Neural cell (in vitro differentiated cells): ENCODE data around the gene TCF12.

Experiments
- CTCF ChIP-seq: fragments of 450-650 bp; IDR thresholded peaks from 2 replicates; pipeline ENCODE4 v1.5.1; 2014; ENCODE audit warnings: antibody characterized with exemption, mild to moderate bottlenecking, moderate library complexity; ENCODE audit not compliant: poor library complexity, severe bottlenecking
- EP300 ChIP-seq: fragments of 450-650 bp; conservative IDR thresholded peaks from 2 replicates; pipeline ENCODE4 v1.6.1; 2014; ENCODE audit warnings: antibody characterized with exemption, mild to moderate bottlenecking, moderate library complexity; ENCODE audit not compliant: poor library complexity, severe bottlenecking
- EZH2 ChIP-seq: fragments of 200-600, 300-800 bp; shearing (Covaris generic), sonication (generic); IDR thresholded peaks from 2 replicates; pipeline ENCODE4 v1.6.1; 2014; ENCODE audit warnings: antibody characterized with exemption, low read length, borderline replicate concordance, mild to moderate bottlenecking; ENCODE audit not compliant: insufficient read depth, poor library complexity, severe bottlenecking
- MXI1 ChIP-seq: fragments of 450-650 bp; conservative IDR thresholded peaks from 2 replicates; pipeline ENCODE4 v1.6.1; 2014; ENCODE audit warnings: antibody characterized with exemption, mild to moderate bottlenecking; ENCODE audit not compliant: poor library complexity, severe bottlenecking
- POLR2AphosphoS5 ChIP-seq: IDR thresholded peaks from 2 replicates; pipeline ENCODE4 v1.6.1; 2012
- RAD21 ChIP-seq: fragments of 450-650 bp; conservative IDR thresholded peaks from 2 replicates; pipeline ENCODE4 v1.6.1; 2014; ENCODE audit warnings: antibody characterized with exemption, mild to moderate bottlenecking, moderate library complexity
- REST ChIP-seq: IDR thresholded peaks from 2 replicates; pipeline ENCODE4 v1.6.1; 2012; ENCODE audit warnings: borderline replicate concordance
- SMC3 ChIP-seq: fragments of 450-650 bp; conservative IDR thresholded peaks from 2 replicates; pipeline ENCODE4 v1.6.1; 2014; ENCODE audit warnings: antibody characterized with exemption, mild to moderate bottlenecking, moderate library complexity; ENCODE audit not compliant: poor library complexity
- TAF1 ChIP-seq: IDR thresholded peaks from 2 replicates; pipeline ENCODE4 v1.6.1; 2012; ENCODE audit warnings: low read depth

- TF ChIP-seq CTCF (no peak), EZH2 (no peak), EP300 (no peak), POLR2AphosphoS5 (no peak), REST (no peak), TAF1 (no peak), RAD21 (no peak), MXI1 (no peak), SMC3 (no peak)
Observed at GRCh38 chr15:57150066-57150865, 231.8 kb downstream of the TCF12 start.
